ENCODE data around the gene VTA1. TPM values are rescaled to one million over a fixed set of nuclear protein-coding genes. Genes with fewer than 3 reads are reported as not detected.
A peak's percentile ranks its signal among the peaks of the same experiment; 100 is the strongest.

The VTA1 gene
- total and polyA plus RNA-seq, 2 of the 8 experiments (the other 6 are each of a cell fraction or from before 2014, with no cell fraction given), result 63.6 to 67.0 TPM

DNA sequence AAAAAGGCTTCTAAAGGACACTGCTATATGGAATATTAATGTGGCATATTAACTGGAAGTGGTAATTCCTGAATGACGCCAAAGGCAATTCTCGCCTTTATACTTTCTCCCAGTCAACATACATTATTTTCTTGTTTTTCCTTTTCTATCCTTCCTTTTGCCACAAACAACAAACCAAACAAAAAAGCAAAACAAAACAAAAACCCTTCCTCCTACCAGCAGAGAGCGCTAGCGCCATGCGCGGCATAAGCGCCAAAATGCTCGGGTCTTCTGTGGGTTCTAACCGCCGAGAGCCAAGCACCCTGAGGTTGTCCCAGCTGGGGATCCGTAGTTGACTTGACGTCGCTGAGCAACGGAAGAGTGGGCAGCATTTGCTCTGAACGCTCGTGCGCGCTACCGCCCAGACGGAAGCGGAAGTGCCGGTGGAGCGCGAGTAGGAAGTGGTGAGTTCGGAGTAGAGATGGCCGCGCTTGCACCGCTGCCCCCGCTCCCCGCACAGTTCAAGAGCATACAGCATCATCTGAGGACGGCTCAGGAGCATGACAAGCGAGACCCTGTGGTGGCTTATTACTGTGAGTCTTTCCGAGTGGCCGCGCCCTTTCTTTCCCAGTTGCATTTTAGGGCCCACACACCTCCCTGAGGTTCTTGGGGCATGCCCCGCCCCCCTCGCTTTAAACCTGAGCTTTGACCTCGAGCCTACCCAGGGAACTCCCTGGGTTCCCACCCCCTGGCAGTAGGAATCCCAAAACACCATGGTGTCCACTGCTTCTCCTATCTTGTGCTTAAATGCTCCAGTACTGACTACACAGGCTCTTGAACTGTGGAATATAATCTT is at the start of gene VTA1, which contains the start of gene NMBR (continued):
- TF ChIP-seq, protein P1, sequence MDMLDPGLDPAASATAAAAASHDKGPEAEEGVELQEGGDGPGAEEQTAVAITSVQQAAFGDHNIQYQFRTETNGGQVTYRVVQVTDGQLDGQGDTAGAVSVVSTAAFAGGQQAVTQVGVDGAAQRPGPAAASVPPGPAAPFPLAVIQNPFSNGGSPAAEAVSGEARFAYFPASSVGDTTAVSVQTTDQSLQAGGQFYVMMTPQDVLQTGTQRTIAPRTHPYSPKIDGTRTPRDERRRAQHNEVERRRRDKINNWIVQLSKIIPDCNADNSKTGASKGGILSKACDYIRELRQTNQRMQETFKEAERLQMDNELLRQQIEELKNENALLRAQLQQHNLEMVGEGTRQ (IDR thresholded peaks at IDR 0.05; ENCODE audit: low read length), result 0 out of 2 replicates have a peak, but pooled peaks have one; percentile 18
- TF ChIP-seq POLR2A (IDR thresholded peaks at IDR 0.05; ENCODE audit: control extremely low read depth in 1 of 2, low read depth in 2 of 2, low read length in 2 of 2) (peak in 1 of 2 experiments; percentile 89; a peak in 2 of 3 replicates), GABPA (IDR thresholded peaks at IDR 0.05; ENCODE audit: borderline replicate concordance, insufficient read depth, low read length) (peak; percentile 90), YY1 (IDR thresholded peaks at IDR 0.05; ENCODE audit: low read depth, low read length) (peak; percentile 84; the same call in 1 of the 2 replicates), CBX5 (IDR thresholded peaks at IDR 0.05; ENCODE audit: low read depth, low read length) (no peak), BCL11A (IDR thresholded peaks at IDR 0.05; ENCODE audit: low read depth in 2 of 2, low read length in 2 of 2) (no peak), POLR2AphosphoS5 (IDR thresholded peaks at IDR 0.05; ENCODE audit: low read depth, low read length) (peak; percentile 90), CREB1 (IDR thresholded peaks at IDR 0.05) (peak; percentile 86), KDM1A (IDR thresholded peaks at IDR 0.05; ENCODE audit: borderline replicate concordance, low read length) (peak; percentile 55; the same call in 1 of the 2 replicates), BRCA1 (IDR thresholded peaks at IDR 0.05; ENCODE audit: low read depth, low read length) (no peak), HDAC6 (IDR thresholded peaks at IDR 0.05; ENCODE audit: low read depth, low read length) (no peak), CHD2 (IDR thresholded peaks at IDR 0.05; ENCODE audit: low read length) (no peak; the same call in 1 of the 2 replicates), EZH2 (IDR thresholded peaks at IDR 0.05; ENCODE audit: low read depth, low read length, severe bottlenecking) (no peak), CHD1 (IDR thresholded peaks at IDR 0.05; ENCODE audit: low read depth, low read length) (no peak), RFX5 (IDR thresholded peaks at IDR 0.05; ENCODE audit: borderline replicate concordance, low read depth, low read length) (no peak), SP1 (IDR thresholded peaks at IDR 0.05; ENCODE audit: low read depth, low read length) (no peak), SP4 (IDR thresholded peaks at IDR 0.05; ENCODE audit: low read length) (no peak), EP300 (IDR thresholded peaks at IDR 0.05; ENCODE audit: borderline replicate concordance in 1 of 2, low read depth in 2 of 2, low read length in 2 of 2) (no peak), RNF2 (IDR thresholded peaks at IDR 0.05; ENCODE audit: borderline replicate concordance, low read depth, low read length, missing control alignments, poor library complexity, severe bottlenecking) (no peak), SIRT6 (IDR thresholded peaks at IDR 0.05; ENCODE audit: low read length) (no peak), BACH1 (IDR thresholded peaks at IDR 0.05; ENCODE audit: low read length) (peak; percentile 57), GTF2F1 (IDR thresholded peaks at IDR 0.05; ENCODE audit: borderline replicate concordance, low read depth, low read length) (no peak)
- TF ChIP-seq, protein P2, sequence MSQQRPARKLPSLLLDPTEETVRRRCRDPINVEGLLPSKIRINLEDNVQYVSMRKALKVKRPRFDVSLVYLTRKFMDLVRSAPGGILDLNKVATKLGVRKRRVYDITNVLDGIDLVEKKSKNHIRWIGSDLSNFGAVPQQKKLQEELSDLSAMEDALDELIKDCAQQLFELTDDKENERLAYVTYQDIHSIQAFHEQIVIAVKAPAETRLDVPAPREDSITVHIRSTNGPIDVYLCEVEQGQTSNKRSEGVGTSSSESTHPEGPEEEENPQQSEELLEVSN (IDR thresholded peaks at IDR 0.05), result peak; percentile 76

Data from H1 (cell line).